ENCODE measurements around the gene SHC1. TPM values are rescaled to one million over a fixed set of nuclear protein-coding genes. Genes with fewer than 3 reads are reported as not detected.
"Not testable (repeated sequence)": the region's sequence is repeated elsewhere in the genome, so short reads cannot be mapped to it uniquely, and the experiment has no call there.

Gene SHC1
- total RNA-seq, 2 donors from 2014 or later, result 88.7 to 102 TPM

DNA sequence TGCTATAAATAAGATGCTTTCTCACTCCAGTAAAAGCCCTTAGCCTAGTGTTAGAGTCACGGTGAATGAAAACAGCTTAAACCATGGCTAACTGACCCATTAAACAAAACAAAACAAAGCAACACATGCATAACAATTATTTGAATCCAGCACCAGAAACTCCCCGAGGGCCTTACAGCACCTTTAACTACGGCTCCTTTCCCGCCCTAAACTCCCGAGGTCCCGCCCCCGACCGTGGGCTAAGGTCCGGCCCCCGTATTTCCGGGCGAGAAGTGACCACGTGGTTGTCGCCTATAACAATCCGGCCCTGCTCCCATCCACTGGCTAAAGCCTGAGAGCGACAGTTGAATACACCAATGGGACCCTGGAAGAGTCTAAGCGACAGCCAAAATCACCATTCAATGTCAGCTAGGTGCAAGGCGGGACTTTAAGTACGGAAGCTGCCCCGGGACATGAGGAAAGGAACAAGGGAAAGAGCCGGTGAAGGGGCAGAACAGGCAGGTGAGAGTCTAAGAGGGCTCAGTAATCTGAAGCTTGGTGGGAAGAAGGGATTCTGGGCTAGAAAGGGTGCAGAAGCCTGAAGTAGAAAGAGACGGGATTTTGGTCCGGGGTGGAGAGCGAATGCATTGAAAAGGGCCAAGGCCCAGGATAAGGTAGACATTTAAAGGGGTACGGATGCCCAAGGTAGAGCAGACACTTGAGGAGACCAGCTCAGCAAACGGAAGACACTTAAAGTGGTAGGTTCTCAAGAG lies 12.5 kb upstream of the SHC1 start, which contains the start of gene FLAD1:
Gene FLAD1 (plus strand): TSS at position 448 of the 752 bp plus-strand sequence. CDS start 351 bp downstream, outside the sequence.
- peak; percentile 96 for DNase-seq
- intact Hi-C loops (cut with DNase I), result no loop called here
- ATAC-seq, result peak; percentile 100

DNA sequence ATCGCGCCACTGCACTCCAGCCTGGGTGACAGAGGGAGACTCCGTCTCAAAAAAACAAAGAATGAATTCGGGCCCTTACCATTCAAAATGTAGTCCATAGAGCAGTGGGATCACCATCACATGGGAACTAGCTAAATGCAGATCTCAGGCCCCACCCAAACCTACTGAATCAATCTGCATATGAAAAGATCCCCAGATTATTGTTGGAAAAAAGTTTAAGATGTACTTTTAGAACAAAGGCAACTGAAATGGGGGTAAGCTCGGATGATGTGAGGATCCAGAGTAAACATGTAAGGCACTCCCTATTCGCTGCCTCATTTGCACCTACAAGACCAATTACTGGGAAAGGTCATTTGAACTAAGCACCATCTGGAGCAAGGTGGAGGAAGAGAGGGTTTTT lies 11.8 kb upstream of the SHC1 start:
- intact Hi-C loops (cut with DNase I), result no loop called here
- DNase-seq (no peak), ATAC-seq (no peak)

DNA sequence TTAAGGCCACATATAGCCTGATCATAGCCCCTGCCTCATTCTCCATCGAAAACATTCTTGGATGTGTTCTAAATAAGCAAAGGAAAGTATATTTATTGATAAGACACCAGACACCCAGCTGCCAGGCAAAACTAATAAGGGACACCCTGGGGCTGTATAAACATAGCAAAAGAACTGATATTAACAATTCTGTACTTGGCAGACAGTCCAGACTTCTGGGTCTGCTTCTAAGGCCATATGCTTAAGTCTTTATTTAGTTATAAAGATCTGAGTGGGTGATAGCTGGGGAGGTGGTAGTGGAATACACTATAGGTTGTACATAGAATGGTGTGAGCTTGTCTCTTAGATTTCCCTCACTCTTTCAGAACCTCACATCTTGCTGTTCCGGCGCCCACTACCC lies 7.8 kb upstream of the SHC1 start:
- intact Hi-C loops (cut with DNase I), result no loop called here
- DNase-seq (no peak), ATAC-seq (no peak)

- DNase-seq; ATAC-seq; intact Hi-C loops (cut with DNase I): not testable (repeated sequence)
Observed at GRCh38 chr1:154977762-154978161, 7.2 kb upstream of the SHC1 start.

DNA sequence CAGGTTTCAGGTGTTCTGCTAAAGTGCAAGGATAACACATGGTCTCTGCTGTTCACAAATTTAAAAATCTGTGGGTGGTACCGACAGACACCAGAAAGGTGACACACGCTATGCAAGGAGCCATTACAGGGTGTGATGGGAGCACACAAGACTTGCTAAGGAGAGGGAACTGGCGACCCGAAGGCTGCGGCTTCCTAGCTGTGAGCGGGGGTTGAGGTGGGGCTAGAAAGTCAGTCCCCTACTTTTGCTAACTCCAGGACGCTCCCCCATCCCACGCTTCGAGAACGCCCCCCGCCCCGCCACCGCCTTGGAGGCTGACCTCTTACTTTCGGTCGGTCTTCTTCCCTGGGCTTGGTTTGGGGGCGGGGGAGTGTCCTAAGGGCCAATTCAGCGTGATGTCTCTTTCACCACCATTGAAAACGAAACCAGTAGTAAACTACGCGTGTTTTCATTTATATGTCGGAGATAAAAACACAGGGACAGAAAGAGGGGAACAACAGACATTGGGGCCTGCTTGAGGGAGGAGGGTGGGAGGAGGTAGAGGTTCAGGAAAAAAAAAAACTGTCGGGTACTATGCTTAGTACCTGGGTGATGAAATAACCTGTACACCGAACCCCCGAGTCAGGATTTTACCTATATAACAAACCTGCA lies 5.0 kb upstream of the SHC1 start:
- ATAC-seq, result no peak
- intact Hi-C loops (cut with DNase I), result loop anchor here in 1 of 2 donors (2.0 kb wide), 1 partner anchor 25 kb away; no protein-coding TSS in a partner anchor

GRCh38 chr1:154974808-154975408 lies 4.4 kb upstream of the SHC1 start:
- intact Hi-C loops (cut with DNase I), result loop anchor here in 1 of 2 donors (2.0 kb wide), 1 partner anchor 26 kb away; no protein-coding TSS in a partner anchor
- peak; percentile 63 to 66 for ATAC-seq
- DNase-seq, result peak; percentile 96

More for the DNA sequence above, 5.0 kb upstream of the SHC1 start:
- peak; percentile 62 for DNase-seq

GRCh38 chr1:154974102-154974807 lies 3.7 kb upstream of the SHC1 start, which contains the start of gene CKS1B:
Gene CKS1B (plus strand): TSS chr1:154974681. CDS start chr1:154974746, 65 bp downstream.
- DNase-seq (peak; percentile 97), ATAC-seq (peak; percentile 86 to 90)
- intact Hi-C loops (cut with DNase I), result loop anchor here in 1 of 2 donors (2.0 kb wide), 1 partner anchor 27 kb away; no protein-coding TSS in a partner anchor

DNA sequence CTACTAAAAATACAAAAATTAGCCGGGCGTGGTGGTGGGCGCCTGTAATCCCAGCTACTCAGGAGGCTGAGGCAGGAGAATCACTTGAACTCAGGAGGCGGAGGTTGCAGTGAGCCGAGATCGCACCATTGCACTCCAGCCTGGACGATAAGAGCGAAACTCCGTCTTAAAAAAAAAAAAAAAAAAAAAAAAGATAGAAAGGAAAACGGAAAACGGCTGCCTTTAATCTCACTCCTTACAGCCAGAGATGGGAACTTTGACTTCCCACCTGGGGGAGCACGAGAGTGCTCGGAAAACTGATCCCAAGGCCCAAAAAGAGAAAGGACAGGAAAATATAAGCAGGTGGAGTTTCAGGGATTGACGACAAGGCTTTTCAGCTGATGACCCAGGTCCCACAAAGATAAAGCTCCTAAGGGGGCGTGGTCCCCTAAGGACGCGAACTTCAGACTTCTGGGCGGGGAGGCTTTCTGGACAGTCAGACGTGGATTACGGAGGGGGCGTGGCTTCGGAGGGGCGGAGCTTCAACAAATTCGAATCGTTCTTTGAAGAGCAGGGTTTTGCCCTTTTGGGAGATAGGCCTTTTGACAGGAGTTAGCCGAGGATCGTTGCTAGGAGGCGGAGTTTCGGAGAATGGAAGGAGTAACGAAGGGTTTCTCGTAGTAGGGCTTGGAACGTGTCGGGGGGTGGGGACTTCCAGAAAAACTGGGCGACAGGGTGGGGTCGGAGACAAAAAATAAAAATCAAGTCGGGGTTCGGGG lies 3.0 kb upstream of the SHC1 start:
- DNase-seq (peak; percentile 98), ATAC-seq (peak; percentile 42 to 61)
- intact Hi-C loops (cut with DNase I), result loop anchor here in 1 of 2 donors (2.0 kb wide), 1 partner anchor 27 kb away; no protein-coding TSS in a partner anchor

DNA sequence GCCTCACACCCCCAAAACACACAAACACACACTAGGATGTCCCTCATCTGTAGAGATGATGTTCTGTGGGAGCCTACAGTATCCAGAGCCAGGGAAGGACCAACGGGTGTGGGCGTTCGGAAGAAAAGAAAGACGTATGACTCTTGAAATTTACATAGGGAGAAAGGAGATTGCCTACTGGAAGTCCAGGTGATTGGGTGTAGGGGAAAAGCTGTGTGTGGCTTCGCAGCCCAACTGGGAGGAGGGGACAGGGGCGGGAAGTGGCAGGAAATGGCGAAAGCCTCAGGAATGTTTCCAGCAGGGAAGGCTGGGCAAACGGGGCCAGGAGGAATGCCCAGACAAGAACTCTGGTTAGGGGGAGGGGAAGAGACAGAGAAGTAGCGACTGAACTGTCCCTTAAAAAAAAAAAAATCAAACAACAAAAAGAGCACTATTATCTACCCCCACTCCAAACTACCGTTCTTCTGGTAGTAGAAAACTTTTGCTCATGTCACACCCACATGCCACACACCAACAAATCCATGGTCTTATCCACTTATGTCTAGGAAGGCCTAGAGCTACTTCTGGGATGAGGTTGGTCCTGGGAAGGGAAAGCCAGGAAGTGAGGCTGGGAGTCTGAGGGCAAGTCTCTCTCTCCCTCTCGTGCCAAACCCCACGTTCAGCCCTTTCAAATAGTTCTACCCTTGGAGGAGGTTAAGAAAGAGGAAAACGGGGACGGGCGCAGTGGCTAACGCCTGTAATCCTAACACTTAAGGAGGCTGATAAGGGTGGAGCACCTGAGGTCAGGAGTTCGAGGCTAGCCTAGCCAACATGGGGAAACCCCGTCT lies 2.2 kb upstream of the SHC1 start:
- DNase-seq (peak; percentile 85), ATAC-seq (no peak)
- intact Hi-C loops (cut with DNase I), result no loop called here

- intact Hi-C loops (cut with DNase I), result no loop called here
- DNase-seq (no peak), ATAC-seq (no peak)
Observed at GRCh38 chr1:154972213-154972516, 1.6 kb upstream of the SHC1 start.

GRCh38 chr1:154971341-154971998 lies 923 bp upstream of the SHC1 start:
- DNase-seq (peak; percentile 62), ATAC-seq (no peak)
- intact Hi-C loops (cut with DNase I), result no loop called here

DNA sequence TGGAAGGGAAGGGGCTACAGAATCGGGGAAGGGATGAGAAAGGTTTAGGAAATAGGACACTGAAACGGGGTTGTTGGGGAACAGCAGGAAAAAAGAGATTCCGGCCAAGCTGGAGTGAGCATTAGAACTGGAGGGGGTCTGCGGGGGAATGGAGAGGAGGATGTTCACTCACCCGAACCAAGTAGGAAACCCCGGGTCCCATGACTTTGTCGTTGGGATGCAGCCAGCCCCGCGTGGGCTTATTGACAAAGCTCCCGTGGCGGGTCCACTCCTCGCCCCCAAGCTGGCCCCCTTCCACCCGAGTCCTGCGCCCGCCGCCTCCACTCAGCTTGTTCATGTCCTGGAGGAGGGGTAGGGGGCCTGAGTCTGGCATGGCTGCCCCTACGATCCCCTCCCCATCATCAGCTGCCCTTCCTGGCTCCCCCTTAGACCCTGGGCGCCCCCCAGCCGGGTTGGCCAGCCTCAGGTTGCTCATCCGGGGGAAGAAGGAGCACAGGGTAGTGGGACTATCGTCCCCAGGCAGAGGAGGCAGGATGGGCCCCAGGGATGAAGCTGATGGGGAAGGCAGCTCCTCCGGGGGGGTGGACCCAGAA lies 591 bp downstream of the SHC1 start:
- no peak for ATAC-seq
- peak; percentile 51 for DNase-seq
- intact Hi-C loops (cut with DNase I), result no loop called here

- no peak for ATAC-seq
- intact Hi-C loops (cut with DNase I), result no loop called here
- DNase-seq, result no peak
Observed at GRCh38 chr1:154969246-154969645, 1.3 kb downstream of the SHC1 start.

DNA sequence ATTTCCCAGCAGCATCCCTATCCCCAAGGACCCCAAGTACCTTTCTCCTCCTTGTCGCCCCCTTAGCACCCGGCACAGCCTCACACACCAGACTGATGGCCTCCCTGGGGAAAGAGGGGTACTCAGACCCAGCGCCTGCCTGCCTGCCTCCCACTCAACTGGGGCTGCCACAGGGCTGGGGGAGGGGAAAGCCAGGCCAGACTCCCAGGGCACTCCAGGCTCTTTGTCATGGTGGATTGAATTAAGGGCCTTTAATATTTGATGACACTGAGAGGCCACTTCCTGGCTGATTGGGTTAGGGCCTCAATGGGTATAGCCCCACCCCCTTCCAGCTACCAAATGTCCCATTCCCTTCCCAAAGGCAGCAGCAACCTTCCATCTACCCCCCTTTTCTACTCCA lies 1.8 kb downstream of the SHC1 start:
- no peak for DNase-seq
- intact Hi-C loops (cut with DNase I), result no loop called here
- ATAC-seq, result no peak

DNA sequence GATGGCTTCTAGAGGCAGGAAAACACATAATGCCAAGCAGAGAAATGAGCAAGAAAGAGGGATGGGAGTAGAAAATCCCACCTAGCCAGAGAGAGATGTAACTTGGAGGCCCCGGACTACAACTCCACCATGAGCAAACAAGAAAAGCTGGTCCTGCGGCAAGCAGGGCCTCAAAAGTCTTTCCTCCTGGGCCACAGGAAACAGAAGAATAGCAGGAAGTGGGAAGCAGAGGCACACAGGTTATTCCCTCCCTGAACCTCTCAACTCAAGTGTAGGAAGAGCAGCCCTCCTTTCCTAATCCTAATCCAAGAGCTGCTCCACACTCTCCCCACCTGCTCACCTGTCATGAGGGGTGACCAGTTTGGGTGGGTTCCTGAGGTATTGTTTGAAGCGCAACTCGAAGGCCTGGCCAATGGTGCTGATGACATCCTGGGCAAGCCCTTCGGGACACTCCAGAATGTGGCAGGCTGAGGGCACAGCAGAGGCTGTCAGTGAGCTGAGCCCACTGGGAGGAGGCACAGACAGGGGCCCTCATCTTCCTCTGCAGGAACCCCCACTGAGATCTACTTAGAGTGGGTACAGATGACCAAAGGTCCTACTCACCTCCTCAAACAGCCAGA lies 3.1 kb downstream of the SHC1 start:
- ATAC-seq, result no peak
- no peak for DNase-seq
- intact Hi-C loops (cut with DNase I), result no loop called here

DNA sequence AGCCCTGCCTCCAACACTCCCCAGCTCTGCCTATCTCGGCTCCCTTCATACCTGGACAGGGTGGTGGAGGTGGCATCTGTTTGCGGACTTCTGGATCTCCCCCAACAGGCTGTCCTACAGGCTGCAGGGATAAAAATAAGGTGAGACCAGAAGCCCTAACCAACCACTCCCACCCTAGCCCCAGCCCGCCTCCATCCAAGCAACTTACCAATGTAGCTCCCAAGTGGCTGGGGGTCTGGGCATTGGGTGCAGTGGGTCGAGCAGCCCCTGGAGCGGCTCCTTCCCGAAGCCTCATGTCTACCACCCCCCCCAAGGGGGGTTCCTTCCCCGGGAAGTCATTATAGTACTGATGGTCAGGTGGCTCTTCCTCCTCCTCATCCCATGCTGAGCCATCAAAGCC lies 4.4 kb downstream of the SHC1 start:
- intact Hi-C loops (cut with DNase I), result no loop called here
- no peak for DNase-seq
- no peak for ATAC-seq
